Measurements from ENCODE around the gene RBM47.
"Not testable (repeated sequence)": the region's sequence is repeated elsewhere in the genome, so short reads cannot be mapped to it uniquely, and the experiment has no call there.

RBM47 gene

DNA sequence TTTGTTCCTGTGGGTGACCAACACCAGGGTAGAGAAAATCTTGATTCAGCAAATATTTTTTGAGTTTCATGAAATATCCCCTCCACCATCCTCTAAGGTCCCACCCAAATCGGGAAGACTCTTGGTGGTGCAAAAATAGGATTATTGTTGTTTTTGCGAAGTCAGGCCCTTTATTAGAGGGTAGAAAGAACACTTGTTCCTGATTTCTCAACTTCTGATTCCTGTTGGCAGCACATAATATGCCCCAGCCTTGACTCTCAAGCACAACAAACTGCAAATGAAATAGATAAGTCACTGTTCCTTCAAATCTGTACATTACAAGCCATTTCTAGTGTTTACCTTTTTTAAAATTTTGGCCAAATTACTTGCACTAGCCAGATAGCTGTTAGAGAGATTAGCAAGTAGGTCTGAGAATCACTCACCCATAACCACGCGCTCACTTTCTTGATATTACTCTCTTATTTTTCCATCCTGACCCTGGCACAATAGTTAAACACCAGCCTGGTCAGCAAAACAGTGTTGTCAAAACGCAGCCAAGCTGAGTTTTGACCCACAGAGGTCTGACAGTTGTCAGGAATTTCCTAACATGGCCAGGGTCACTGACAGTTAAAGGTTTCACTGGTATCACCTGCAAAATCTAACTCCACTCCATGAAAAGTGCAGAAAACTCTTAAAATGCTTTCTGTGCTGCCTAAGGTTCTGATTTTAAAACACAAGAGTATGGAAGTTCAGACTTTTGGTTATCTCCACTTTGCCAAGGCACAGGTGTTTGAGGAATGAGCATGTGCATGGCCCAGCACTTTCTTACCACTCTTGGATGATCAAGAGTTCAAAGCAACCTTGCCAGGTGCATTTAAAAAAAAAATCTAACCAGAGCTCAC lies 69.8 kb downstream of the RBM47 start:
- no peak for DNase-seq

- no peak for DNase-seq
Measured at GRCh38 chr4:40557736-40558135, 71.9 kb downstream of the RBM47 start.

DNA sequence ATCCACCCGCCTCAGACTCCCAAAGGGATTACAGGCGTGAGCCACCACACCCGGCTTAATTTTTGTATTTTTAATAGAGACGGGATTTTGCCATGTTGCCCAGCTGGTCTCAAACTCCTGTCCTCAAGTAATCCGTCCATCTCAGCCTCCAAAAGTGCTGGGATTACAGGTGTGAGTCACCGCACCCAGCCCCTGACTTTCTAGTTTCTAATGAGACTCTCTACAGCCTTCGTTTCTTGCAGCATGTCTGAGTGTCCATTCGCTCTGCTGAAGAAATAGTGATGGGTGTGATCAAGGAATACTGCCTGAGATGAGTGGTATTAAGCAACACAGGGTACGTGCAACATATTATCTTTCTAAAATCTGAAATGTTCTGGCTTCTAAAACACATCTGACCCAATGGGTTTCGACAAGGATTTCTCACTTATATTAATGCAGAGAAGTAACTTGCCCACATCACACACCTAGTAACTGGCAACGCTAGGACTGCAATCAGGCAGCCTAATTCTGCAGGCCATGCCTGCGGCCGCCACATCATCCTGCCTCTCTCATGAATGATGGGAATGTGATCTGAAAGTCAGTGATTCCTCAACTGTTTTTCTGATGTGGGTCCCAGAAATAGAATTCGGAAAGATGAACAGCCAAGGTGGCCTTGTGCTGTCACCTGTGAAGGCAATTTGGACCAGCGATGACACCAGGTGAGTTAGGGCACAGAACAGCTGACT lies 74.3 kb downstream of the RBM47 start:
- DNase-seq, result no peak

DNA sequence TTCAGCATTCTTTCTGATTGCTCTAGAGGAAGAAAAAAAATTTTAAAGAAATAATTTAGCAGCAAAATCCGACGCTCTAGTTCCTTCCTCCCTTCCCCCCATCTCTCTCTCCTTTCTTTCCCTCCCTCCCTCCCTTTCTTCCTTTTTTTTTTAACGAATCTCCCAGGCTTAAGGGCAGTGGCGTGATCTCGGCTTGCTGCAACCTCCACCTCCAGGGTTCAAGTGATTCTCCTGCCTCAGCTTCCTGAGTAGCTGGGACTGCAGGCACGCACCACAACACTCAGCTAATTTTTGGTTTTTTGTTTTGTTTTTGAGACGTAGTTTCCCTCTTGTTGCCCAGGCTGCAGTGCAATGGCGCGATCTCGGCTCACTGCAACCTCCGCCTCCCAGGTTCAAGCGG lies 75.0 kb downstream of the RBM47 start:
- DNase-seq, result not testable (repeated sequence)

- no peak for DNase-seq
Measured at GRCh38 chr4:40553995-40554394, 75.7 kb downstream of the RBM47 start.

DNA sequence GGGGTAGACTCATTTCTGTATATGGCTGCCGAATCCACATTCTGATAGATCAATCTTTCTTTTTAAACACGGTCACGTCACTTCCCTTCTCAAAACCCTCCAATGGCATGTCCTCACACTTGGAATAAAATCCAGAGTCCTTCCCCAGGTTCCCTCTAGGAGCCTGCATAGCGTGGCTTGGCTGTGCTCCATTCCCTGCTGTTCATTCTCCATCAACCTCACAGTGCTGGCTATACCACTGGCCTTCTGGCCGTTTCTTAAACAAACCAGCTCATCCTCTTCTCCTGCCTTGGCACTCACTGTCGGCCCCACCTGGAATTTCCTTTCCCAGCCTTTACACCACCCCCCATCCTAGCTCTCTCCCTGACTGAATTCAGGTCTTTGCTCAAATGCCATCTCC lies 77.1 kb downstream of the RBM47 start:
- no peak for DNase-seq

DNA sequence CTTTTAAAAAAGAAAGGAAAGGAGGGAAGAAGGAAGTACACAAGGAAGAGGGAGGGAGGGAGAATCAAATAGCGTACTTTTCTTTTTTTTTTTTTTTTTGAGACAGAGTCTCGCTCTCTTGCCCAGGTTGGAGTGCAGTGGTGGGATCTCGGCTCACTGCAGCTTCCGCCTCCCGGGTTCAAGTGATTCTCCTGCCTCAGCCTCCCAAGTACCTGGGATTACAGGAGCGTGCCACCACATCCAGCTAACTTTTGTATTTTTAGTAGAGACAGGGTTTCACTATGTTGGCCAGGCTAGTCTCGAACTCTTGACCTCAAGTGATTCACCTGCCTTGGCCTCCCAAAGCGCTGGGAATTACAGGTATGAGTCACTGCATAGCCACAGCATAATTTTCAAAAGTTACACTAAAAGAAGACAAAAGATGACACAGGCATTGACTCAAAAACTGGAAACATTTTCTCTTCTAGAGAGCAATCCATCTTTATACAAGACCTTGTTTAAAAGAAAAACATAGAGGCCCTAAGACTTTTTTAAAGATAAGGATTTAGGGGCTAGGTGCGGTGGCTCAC lies 78.0 kb downstream of the RBM47 start:
- DNase-seq, result peak; percentile 35

DNA sequence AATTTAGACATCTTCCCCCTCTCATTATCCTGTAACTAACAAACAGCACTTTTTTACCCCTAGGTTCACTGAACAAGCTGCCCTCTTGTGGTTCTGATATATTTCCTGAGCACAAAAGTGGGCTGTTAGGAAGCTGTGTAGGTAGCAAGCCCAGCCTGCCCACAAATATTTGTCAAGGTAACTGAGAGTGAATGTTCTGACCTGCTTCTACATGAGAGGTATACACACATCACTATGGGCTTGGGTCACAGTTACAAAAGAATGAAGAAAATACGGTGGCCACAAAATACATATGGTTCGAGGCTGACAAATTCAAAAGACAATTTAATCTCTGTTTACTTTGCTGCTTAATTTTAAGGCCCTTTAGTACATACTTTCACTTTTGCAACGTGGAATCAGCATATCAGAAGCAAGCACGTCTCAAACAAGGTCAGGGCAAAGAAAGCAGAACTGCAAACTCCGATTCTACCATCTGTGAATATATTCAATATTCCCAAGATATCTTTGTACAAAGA lies 78.7 kb downstream of the RBM47 start:
- no peak for DNase-seq

GRCh38 chr4:40550196-40550595 lies 79.5 kb downstream of the RBM47 start:
- DNase-seq, result no peak

DNA sequence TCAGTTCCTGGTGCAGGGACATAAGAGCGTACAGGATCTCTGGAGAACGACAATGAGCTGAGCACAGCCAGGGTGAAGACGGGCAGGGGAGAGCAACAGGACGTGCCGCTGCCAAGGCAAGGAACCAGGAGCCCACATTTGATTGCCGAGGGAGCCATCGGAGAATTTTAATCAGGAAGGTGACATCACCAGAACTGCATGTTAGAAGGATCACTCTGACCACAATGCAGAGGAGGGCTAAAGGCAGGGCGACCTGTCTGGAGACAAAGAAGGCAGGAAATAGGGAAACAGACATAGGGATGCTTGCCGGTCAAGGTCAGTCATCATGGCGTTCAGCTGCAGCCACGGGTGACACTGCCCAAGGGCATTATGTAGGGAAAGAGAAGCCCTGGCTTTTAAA lies 81.4 kb downstream of the RBM47 start:
- DNase-seq, result peak; percentile 37

DNA sequence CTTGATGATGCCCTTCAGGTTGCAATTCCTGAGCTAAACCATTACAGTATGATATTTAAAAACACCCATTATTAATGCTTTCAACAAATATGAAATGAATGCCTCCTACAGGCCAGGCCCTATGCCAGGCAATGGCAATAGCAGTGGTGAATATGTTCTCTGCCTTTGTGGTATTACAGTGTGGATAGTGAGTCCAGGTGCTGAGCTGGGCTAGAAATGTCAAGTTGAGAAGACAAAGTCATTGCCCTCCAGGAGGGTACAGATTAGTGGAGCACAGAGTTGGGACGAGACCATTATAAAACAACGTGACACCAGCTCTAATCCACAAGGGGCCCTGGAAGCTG lies 81.9 kb downstream of the RBM47 start:
- no peak for DNase-seq

DNA sequence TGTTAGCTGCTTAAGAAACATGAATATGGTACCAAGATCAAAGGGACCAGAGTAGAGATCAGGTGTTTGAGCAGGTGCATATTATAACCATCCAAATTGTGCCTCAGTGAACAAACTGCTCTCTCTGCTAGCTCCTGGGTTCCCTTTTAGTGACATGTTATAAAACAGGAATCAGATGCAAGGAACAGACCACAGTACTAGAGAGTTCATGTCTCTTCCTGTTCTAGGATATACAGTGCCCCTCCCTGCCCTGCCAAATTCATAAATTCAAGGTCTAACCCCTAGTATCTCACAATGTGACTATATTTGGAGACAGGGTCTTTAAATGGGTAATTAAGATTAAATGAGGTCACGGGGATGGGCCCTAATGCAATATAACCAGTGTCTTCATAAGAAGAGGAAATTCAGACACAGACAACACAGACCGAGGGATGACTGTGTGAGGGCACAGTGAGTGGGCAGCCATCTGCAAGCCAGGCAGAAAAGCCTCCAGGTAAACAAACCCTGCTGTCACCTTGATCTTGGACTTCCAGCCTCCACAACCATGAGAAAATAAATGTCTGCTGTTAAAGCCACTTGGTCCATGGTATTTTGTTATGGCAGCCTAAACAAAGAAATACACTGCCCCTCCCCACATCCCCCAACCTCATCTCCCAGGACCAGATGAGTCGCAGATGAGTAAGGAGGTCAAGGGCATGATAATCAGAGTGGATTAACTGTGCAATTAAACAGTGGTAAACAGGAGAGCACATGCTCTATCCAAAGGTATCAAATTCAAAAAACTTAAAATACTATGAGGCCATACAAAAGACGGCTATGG lies 82.5 kb downstream of the RBM47 start:
- DNase-seq, result no peak

- DNase-seq, result no peak
Measured at GRCh38 chr4:40546506-40546905, 83.2 kb downstream of the RBM47 start.

DNA sequence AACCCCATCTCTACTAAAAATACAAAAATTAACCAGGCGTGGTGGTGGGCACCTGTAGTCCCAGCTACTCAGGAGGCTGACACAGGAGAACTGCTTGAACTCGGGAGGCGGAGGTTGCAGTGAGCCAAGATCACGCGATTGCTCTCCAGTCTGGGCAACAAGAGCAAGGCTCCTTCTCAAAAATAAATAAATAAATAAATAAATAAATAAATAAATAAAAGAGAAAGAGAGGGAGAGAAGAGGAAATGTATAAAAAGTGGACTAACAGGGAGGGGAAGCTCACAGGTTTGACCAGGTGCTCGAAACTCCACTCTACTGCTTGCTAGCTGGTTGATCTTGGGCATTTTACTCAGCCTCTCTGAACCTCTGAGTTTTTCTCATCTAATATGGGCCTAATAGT lies 84.2 kb downstream of the RBM47 start:
- not testable (repeated sequence) for DNase-seq

GRCh38 chr4:40544221-40544620 lies 85.4 kb downstream of the RBM47 start:
- no peak for DNase-seq

DNA sequence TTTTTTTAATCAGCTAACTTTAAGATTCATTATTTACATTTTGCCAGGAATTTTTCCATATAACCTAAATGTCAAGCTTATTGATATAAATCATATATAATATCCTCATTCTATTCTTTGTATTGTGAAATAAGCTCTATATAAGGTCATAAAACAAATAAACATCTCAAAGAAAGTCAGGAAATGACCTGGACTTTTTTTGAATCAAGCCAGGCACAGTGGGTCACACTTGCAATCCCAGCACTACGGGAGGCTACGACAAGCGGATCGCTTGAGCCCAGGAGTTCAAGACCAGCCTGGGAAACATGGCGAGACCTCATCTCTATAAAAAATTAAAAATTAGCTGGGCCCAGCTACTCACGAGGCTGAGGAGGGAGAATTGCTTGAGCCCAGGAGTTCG lies 88.9 kb downstream of the RBM47 start:
- no peak for DNase-seq

DNA sequence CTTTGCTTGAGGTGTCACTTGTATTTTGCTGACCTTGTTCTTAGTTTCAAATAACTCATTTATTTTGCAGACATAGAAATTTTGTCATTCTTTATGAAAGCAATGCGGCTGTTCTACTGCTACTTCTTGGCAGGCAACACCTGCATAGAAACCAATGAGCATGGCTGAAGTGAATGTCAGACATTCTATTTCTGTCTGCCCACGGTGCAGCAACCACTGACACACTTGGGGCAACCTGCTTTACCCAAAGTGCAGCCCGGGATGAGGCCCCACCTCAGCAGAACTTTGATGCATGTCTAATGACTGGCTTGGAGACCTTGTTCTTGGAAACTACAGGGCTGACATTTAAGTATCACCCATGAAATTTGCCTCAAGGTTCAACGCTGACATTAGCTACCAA lies 93.6 kb downstream of the RBM47 start:
- DNase-seq, result no peak

- DNase-seq, result no peak
Measured at GRCh38 chr4:40531636-40532023, 98.0 kb downstream of the RBM47 start.

DNA sequence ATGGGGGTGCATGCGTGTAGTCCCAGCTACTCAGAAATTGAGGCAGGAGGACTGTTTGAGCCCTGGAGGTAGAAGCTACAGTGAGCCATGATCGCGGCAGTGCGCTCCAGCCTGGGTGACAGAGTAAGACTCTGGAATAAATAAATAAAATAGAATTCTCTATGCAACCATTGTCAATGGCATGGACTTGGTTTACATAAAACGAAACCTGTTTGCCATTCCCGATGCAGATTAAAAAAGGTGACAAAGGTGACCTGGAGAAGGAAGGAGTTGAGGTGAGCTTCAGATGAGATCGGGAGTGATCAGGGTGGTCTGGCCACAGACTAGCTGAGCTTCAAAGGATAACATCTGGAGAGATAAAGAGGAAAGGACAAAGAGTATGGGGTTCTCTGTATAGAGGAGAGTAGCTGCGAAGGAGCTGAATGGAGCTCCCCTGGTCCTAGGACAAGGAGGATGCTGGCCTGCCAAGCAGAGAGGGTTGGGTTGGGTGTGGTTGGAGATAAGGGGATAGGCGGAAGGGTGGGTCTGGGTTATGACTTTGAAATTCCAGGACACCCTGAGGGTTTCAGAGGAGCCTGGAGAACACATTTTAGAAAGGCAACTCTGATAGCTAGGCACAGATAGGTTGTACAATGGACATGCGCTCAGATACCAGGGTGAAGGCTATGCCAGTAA lies 98.6 kb downstream of the RBM47 start:
- DNase-seq, result no peak

GRCh38 chr4:40526741-40527140 lies 102.9 kb downstream of the RBM47 start:
- DNase-seq, result no peak

- DNase-seq, result peak; percentile 19
Measured at GRCh38 chr4:40525752-40526598, 103.7 kb downstream of the RBM47 start.

Data from T1000 (cell line).